NK-92 (cell line): Measurements from ENCODE around the gene BRF1.

Experiments
- DNase-seq: peaks from one replicate; lab custom pipeline; 2025; ENCODE audit not compliant: unreplicated experiment; lab: John Stamatoyannopoulos, UW

The BRF1 gene

DNA sequence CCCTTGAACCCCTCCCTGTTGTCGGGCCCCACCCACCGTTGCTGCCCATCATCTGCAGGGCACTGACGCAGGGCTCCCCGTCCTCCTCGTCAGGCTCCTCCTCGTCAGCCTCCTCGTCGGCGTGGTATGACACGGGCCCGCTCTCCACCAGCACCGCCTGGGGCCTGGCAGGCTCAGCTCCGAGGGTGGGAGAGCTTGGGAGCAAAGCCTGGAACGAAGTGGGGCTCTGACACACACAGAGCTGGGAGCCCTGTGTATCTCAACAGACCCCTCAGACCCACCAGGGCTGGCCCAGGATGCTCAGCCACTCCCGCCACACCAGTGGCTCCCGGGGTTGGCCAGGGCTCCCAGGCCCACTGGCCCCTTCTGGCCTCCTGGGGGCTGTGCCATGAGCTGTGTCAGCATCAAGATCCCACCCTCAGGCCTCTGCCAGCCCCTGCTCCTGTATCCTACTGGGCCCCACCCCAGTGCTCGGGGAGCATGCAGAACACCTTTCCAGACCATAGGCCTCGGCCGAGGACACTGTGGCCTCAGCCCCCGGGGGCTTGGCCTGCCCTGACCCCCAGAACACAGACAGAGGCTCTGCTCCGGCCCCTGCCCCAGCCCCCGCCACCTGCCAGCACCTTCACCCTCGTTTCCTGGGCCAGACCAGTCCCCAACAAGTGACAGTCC, 89.6 kb downstream of the BRF1 start:
- DNase-seq, result no peak

DNA sequence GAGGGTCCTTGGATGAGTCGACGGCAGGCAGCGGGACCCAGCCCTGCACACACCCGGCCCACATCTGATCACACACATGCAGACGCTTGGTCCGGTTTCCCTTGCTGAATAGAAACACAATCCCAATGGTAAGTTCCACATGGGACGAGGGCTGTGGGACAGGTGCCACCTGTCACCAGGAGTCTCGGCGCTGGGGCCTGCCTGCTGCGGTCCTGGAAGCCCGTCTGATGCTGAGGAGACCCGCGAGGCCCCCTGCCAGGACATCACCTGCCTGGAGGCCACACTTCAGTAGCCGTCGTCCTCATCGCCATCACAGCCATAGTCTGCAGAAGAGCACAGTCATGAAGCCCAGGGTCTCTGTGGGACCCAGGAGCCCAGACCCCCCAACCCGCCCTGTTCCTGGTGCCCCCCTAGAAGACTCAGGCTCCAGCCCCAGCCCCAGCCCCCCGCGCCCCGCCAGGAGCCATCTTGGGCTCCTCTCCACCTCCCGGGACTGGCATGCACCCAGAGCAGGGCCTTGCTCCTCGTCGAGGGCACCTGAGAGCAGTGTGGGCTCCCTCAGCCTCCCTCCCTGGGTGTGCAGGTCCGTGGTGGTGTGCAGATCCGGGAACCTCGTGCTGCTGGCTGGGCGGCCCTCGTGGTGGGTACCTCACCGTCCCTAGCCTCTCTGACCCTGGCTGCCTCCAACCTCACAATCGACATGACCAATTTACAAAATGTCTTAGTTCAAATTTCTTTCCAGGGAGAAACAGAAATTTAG, 90.4 kb downstream of the BRF1 start:
- no peak for DNase-seq

DNA sequence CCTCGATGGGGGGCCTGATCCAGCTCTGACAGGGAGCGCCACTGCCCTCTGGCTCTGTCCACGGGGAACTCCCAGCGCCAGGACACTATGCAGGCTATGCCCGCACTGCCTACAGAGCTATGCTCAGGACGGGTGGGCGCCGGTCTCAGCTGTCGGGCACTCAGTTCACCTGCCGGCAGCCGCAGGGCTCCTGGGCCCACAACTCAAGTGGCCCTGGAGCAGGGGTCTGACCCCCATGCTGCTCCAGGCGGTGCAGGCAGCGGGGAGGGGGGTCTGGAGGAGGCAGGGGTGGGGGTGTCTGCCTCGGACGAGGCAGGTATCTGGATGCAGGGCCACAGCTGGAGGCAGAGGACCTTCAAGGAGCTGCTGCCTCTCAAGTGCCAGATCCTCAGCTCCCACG, 91.2 kb downstream of the BRF1 start:
- DNase-seq, result no peak

DNA sequence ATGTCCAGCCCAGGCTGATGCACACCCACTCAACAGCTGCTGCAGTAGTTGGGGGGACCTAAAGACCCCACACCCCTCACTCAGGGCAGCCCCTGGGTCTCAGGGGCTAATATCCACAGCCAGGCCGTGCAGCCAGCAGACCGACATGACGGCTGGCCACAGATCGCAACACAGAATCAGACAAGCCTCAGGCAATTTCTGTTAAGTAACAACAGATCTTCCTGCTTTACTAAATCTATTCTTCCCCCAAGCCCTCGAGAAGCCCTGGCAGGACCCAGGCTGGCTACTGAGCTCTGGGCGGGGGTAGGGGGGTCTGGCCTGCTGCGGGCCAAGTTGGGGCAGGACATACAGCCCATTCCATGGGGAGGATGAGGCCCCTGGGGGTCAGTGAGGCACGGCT, 91.7 kb downstream of the BRF1 start:
- no peak for DNase-seq

DNA sequence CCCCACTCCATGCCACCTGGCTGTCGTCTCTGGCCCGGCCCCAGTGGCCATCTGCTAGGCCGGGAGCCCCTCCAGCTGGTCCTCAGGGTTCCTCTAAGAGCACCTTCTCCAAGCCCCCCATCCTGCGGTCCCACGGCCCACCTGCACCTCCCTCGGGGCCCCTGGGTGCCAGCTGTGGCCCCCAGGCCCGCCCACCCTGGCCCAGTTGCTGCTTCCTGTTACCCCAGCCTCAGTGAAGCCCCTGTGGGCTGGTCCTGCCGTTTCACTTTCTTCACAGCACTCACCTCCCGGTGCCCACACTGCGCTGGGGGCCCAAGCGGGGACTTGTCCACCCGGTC, 92.1 kb downstream of the BRF1 start:
- no peak for DNase-seq

DNA sequence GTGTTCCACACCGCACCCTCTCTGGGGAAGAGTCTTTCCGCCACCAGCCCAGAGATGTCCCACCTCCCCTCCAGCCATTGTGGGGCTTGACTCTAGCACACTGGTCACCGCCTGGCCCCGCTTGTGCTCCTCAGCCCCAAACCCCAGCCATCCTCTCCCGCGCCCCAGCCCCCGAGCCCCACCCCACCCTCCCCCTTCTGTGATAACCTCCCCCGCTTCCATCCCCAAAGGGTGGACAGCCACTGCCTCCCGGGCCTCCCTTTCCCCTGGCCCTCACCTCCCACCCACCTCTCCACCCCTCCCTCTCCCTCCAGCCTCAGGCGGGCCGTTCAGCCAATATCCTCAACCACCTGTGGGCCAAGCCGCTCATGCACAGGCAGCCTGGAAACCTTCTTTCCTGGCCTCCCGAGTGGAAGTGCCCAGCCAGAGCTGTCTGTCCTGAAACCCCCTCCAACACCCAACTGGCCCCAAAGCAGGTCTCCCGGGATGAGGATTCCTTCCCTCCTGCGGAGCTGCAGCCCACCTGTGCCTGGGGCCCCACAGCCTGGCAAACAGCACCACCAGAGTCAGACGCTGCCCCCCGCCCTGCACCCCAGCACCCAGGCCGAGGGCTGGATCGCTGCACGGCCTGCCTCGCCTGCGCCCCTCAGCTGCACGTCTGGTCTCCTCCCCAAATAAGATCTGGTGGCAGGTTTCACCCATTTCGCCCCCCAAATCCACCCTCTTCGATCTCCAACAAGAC, 92.6 kb downstream of the BRF1 start:
- DNase-seq, result no peak

DNA sequence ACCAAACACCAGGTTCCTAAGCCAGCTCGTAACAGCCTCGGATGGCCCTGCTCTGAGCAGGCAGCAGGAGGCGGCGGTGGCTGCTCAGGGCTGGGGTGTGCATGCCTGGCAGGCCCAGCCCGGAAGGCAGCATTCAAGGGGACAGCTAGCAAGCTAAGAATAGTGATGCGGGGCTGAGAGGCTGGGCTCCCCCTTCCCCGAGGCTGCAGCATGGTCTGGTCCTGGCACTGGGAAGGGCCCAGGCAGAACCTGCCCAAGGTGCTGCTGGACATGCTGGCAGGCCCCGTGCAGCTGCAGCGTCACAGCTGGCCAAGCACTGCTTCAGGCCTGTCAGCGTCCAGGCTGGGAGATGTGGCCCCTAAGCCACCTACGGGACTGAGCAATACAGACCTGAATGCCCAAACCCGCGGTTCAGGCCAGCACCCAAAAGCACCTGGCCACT, 93.3 kb downstream of the BRF1 start:
- no peak for DNase-seq

DNA sequence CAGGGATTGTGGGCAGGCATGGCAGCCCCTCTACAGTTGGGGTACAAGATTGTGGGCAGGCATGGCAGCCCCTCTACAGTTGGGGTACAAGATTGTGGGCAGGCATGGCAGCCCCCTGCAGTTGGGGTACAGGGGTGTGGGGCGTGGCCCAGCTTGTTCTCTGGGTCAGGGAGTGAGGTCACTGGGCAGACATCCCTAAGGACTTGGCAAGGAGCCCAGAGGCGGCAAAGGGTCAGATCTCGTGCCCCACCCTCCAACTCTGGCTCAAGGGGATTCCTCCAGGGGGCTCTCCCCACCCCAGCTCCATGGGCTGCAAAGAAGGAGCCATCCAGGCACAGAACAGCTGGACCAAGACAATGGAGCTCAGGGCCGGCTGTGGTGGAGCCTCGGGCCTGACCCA, 93.9 kb downstream of the BRF1 start:
- DNase-seq, result no peak

DNA sequence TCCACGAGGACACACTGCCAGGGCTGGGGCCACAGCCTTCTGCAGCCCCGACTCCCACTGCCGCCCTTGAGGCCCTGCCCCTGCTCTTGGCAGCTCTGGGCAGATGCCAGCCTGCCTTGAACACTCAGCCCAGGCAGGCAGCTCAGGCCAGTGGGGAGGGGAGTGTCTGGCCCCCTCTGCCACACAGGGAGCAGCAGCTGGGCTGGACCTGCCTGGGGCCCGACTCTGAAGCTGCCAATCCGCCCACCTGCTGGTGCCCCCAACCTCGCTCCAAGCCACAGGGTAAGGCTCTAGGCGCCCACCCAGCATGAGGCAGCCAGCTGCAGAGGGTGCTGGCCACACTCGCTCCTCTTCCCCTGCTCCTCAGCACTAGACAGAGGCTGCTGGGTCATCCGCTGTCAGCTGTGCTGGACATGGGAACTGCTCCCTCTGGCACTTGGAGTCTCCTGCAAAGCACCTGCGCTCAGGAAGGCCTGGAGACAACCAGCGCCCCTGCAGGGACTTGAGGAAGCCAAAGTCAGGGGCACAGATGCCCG, 95.1 kb downstream of the BRF1 start:
- no peak for DNase-seq

DNA sequence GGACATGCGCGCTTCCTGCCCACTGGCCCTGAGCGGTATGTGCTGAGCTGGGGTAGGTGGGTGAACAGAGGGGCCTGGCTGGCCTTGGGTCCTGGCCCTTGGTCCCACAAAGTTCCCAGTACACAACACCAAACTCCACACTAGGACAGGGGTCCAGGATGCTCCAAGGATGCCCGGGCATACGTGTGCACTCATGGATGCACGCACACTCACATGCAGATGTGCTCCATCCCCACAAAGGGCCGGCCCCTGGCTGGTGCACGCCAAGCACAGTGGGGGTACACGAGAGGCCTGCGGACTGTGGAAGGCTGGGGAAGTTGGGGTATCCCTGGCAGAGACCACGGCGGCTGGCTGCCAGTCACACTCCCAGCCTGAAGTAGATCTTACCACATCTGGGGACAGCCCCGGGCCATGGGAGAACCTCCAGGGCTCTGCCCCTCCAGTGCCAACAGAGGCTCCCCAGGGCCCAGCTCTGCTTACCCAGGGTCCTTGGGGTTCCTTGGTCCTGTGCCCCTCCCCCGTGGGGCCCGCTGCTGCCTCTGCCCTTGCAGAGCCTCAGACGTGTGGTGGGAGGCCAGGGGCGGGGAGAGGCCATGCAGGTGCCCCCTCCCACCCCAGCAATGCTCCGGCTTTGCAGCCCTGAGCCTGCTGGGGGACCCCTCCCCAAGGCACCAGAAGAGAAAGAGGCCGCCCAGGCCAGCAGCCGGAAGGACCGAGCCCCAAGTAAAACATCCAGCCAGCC, 95.7 kb downstream of the BRF1 start:
- no peak for DNase-seq

DNA sequence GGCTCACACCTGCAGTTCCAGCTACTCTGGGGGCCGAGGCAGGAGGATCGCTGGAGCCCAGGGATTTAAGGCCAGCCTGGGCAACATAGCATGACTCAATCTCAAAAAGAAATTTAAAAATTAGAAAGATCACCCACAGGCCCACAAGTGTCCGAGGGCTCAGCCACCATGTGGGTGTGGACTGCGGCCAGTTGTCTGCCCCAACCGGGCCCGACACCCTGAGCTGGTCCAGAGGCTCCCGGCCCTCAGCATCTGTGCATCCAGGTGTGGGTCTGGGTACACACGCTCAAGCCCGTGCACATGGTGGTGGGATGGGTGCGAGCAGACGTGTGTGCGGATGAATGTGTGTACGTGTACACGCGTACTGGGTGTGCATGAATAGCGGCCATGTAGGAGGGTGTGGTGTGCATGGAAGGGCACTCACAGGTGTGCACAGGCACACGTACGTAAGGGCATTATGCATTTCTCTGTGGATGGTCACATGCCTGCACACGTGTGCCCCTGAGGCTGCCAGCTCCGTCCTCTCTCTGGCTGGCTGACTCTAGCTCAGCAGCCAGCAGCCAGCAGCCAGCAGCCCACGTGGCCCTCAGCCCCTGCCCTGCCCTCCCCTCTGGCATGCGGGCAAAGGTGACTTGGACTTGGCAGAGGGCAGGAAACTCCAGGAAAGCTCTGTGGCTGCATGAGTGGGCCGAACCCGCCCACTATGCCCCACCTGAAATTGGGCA, 96.4 kb downstream of the BRF1 start:
- no peak for DNase-seq

DNA sequence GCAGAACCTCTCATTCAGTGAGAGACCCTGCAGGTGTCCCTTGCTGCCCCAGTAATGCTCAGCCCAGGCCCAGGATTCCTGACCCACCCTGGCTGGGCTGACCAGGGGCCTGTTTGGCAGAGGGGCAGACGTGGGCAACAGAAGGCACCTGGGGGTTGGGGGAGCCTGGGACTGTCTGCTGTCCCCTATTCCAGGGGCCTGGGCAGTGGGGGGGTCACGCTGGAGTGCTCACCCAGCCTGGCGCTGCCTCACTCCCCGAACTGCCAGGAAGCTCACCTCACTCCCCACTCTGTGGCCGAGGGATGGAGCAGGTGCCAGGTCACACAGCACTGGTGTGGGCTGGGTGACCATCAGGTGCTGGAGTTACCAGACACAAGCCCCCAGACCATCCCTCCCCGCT, 97.1 kb downstream of the BRF1 start:
- no peak for DNase-seq

DNA sequence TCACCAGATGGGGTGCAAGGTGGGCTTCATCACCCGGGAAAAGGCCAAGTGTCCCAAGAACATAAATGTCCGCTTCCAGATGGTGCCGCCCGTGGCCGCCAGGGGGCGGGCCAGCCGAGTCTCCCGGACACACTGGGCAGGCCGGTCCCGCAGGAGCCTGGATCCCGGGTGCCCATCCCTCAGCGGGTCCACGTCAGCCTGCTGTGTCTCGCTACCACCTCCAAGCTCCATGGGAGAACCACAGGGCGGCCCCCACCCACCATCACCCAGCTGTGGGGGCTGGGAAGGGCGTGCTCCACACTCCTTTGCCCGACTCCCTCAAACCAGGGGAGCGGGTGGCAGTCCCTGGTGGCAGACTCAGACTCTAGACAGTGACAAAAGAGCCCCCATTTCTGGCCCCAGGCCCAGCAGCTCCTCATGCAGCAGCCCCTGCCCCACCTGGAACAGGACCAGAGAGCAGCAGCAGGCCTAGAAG, 97.7 kb downstream of the BRF1 start:
- DNase-seq, result no peak

DNA sequence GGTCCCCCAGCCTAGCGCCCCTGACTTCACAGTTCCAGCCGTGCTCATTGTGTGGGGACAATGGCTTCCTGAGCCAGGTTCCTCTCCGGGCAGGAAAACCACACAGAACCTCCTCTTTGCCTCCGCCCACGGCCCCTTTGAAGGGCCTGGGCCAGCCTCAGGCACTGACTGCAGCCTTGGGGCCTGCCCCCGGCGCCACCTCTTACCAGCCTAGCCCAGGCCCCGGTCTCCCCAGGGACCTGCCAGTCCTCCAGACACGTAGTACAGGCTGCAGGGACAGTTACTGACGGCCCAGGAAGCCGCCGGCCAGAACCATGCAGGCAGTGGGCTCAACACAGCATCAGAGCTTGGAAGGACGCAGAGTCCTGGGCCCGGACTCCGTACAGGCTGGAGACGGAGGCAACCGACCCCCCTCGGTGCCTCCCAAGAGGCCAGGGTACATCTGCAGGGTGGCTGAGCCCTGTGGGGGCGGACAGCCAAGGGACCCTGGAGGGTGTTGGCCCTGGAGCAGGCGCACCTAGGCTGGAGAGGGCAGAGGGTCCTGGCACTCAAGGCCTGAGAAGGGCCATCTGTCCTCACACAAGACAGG, 98.8 kb downstream of the BRF1 start:
- DNase-seq, result no peak

DNA sequence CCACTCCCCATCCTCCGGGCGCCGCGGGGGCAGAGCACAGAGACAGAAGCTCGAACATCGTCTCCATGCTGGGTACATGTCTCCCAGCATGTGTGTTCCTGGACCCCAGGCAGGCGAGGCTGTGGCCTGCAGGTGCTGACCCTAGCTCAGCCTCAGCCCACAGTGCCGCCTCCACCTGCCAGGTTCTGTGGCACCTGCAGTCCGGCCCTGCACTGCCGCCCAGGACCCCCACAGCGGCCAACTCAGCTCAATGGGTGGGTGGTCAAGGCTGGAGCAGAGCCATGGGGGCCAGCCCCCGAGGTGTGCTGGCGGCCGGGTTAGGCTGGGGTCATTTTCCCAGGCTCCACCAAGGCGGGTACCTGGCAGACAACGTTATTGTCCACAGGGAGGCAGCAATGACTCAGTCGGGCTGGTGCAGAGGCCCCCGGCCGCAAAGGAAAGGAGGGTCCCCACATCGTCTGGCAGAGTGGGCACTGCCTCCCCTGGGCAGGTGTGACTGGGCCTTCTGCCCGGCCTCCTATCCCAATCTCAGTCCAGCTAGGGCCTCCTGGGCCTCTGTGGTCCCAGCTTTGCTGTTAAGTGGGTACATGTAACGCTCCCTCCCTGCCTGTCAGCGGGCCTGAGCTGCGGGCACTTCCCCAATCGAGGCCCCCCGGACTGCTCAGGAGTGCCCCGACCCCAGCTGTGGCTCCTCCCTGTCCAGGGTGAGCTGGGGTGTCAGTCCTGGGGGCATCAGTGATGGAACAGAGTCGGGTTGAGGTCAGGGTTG, 99.5 kb downstream of the BRF1 start:
- no peak for DNase-seq

DNA sequence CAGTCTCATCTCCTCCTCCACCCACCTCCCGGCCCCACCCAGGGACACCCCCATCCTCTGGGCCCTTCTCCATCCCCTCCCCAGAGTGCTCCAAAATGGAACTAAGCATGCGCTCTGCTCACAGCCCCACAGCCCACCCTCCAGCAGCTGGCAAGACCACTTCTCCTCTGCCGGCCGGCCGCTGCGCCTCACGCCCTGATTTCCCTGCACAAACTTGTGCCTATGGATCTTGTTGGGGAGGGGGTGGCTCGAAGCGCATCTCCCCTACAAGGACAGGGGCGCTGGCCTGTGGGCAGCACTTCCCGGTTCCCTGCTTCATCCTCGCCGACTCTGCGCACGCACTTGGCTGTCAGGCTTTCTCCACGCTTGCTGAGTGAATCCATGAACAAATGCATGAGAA, 100.2 kb downstream of the BRF1 start:
- no peak for DNase-seq

DNA sequence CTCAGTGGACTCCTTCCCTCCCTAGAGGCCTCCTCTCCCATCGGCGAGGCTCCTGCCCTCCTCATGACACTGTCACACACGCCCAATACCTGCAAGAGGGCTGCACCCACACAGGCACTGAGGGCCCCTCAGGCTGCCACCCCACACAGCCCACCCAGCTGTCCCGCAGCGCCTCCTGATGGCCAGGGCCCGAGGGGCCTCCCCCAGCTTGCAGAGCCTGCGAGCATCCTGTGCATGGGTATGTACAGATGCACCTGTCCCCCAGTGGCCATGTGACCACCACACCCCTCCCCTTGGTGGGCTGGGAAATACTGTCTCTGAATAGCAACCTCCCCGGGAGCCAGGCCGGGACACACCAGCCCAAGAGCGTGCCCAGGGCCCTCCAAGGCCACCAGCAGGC, 100.7 kb downstream of the BRF1 start:
- DNase-seq, result no peak

DNA sequence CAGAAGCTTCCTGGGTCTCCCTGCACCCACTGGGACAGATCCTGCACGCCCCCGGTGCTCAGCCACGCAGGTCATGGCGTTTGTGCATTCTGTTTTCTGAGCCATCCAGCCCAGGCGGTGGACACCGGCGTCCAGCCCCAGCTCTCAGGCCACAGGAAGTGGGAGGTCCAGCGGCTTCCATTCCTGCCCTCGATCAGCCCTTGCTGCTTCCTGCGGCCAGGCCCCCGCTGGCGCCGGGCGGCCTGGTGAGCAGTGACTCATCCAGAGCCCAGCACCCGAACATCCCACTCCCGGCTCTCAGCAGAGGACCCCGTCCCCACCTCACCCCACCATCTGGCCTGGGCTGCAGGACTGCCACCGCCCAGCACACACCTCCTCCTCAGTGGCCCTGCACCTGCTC, 101.7 kb downstream of the BRF1 start:
- no peak for DNase-seq

DNA sequence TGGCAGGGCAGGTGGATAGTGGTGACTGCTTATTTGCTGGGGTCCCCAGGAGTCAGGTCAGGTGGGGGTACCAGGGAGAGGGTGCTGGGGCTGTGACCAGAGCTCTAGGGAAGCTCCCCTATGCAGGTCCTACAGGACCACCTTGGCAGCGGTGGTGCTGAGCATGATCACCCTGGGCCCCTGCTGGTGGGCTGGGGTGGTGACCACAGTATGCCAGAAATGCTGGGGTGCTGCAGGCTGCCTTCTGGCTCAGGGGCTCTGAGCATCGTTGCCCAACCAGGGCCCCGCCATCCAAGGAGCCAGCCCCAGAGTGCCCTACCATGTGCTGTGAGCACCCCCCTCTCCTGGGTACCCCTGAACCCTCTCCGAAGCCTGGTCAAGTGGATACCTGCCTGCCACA, 102.2 kb downstream of the BRF1 start:
- no peak for DNase-seq
